PC-9 (cell line): ENCODE results near the gene CSNK2A1. TPM values are rescaled to one million over a fixed set of nuclear protein-coding genes. Genes with fewer than 3 reads are reported as not detected.

Experiments
- BruUV-seq: library from RNA; stranded (reverse); fragments of 400-500 nt; replicated peaks from 2 replicates; lab custom pipeline; 2021; lab: Mats Ljungman, UMichigan
- CTCF ChIA-PET: fragments of 300-600 bp; sonication (Branson Sonifier 250); formaldehyde crosslinking; loops from one replicate; lab custom pipeline; 2022; ENCODE audit warnings: antibody characterized with exemption; lab: Charles Lee
- POLR2A ChIA-PET: fragments of 300-600 bp; sonication (Branson Sonifier 250); formaldehyde crosslinking; loops from one replicate; lab custom pipeline; 2022; ENCODE audit warnings: antibody characterized with exemption; ENCODE audit not compliant: unreplicated experiment; lab: Charles Lee
- DNase-seq, 2 experiments: peaks; one replicate each; pipeline versions ENCODE4 v3.0.0 to v3.0.0-alpha.2; 2015 to 2022; ENCODE audit warnings: mixed read lengths in 1 of 2
- H2AFZ ChIP-seq: fragments of 200-600 bp; sonication (generic); 2 replicates; pipeline ENCODE4 v1.8.1; 2017; ENCODE audit warnings: antibody characterized with exemption
- H3F3A ChIP-seq: fragments of 200-600 bp; sonication (generic); 2 replicates; pipeline ENCODE4 v1.8.1; 2017; ENCODE audit warnings: antibody characterized with exemption, mild to moderate bottlenecking, low read depth; ENCODE audit not compliant: insufficient read depth
- H3K27ac ChIP-seq: fragments of 200-600 bp; sonication (generic); 2 replicates; pipeline ENCODE4 v1.6.1; 2016; ENCODE audit warnings: mixed run types
- H3K27me3 ChIP-seq: fragments of 200-600 bp; sonication (generic); 2 replicates; pipeline ENCODE4 v1.6.1; 2016; ENCODE audit warnings: low read depth, mixed run types; ENCODE audit not compliant: insufficient read depth
- H3K36me3 ChIP-seq: fragments of 200-600 bp; sonication (generic); 2 replicates; pipeline ENCODE4 v1.6.1; 2016; ENCODE audit warnings: low read depth, mixed run types
- H3K4me1 ChIP-seq: fragments of 200-600 bp; sonication (generic); replicated peaks from 2 replicates; pipeline ENCODE4 v1.6.1; 2016; ENCODE audit warnings: mixed run types; ENCODE audit not compliant: insufficient read depth
- H3K4me2 ChIP-seq: fragments of 200-600 bp; sonication (generic); 2 replicates; pipeline ENCODE4 v1.6.1; 2017; ENCODE audit warnings: mixed run types
- H3K4me3 ChIP-seq: fragments of 200-600 bp; sonication (generic); 2 replicates; pipeline ENCODE4 v1.6.1; 2016; ENCODE audit warnings: mixed run types
- H3K79me2 ChIP-seq: fragments of 200-600 bp; sonication (generic); 2 replicates; pipeline ENCODE4 v1.6.1; 2017; ENCODE audit warnings: low read depth, mixed run types
- H3K9me2 ChIP-seq: fragments of 200-600 bp; sonication (generic); 2 replicates; pipeline ENCODE4 v1.8.1; 2017; ENCODE audit warnings: mild to moderate bottlenecking; ENCODE audit not compliant: insufficient read depth
- H3K9me3 ChIP-seq: fragments of 200-600 bp; sonication (generic); 2 replicates; pipeline ENCODE4 v1.8.1; 2016; ENCODE audit warnings: low read depth; ENCODE audit not compliant: insufficient read depth
- H4K20me1 ChIP-seq: fragments of 200-600 bp; sonication (generic); 2 replicates; pipeline ENCODE4 v1.8.1; 2017; ENCODE audit not compliant: insufficient read depth
- CTCF ChIP-seq: fragments of 200-600 bp; sonication (generic); conservative IDR thresholded peaks from 2 replicates; pipeline ENCODE4 v1.6.1; 2017; ENCODE audit warnings: mixed run types, antibody characterized with exemption, mild to moderate bottlenecking, moderate library complexity
- EZH2 ChIP-seq: fragments of 200-600 bp; sonication (generic); IDR thresholded peaks from 2 replicates; pipeline ENCODE4 v1.8.0; 2017; ENCODE audit warnings: antibody characterized with exemption, low read depth
- intact Hi-C: fragments of 100-400 bp; cut with micrococcal nuclease; formaldehyde crosslinking; loops from one replicate; pipeline ENCODE4 v1.10.0; 2022; ENCODE audit not compliant: unreplicated experiment
- total RNA-seq: library from RNA; stranded (reverse); gene quantifications from 2 replicates; pipeline ENCODE4 v1.2.3, GENCODE V29; 2021

Gene CSNK2A1
- total RNA-seq, 1 experiment from 2014 or later = 222 TPM

GRCh38 chr20:426566-426965, 117.0 kb downstream of the CSNK2A1 start:
- POLR2A ChIA-PET = no interaction called here

More at GRCh38 chr20:426566-426965, 117.0 kb downstream of the CSNK2A1 start:
- Histone ChIP-seq H3K36me3 (peaks cover 10% of the 10 kb centered on the region; the same call in 1 of the 2 replicates), H4K20me1 (0 out of 2 replicates have a peak, but pooled peaks cover 5% of the 10 kb centered on the region), H3K27me3 (no peaks in the 10 kb centered on the region), H3K27ac (no peak overlapping the region), H3K9me2 (no peaks in the 10 kb centered on the region), H3K4me3 (no peak overlapping the region), H2AFZ (no peak overlapping the region), H3K4me1 (no peaks in the 10 kb centered on the region), H3K79me2 (no peaks in the 10 kb centered on the region), H3F3A (peaks cover 38% of the 10 kb centered on the region), H3K4me2 (no peak overlapping the region), H3K9me3 (no peaks in the 10 kb centered on the region)
- no peak for DNase-seq
- TF ChIP-seq CTCF (no peak), EZH2 (no peak)
- CTCF ChIA-PET = interaction anchor here (0.6 kb wide), 1 partner anchor 579 kb away, joined by 3 read pairs; no protein-coding TSS in a partner anchor
- BruUV-seq = no TSS peak
- intact Hi-C loops = no loop called here

Other genes with a start within 250 kb of the CSNK2A1 start
- 16.0 and 17.7 TPM in 2 replicates for gene ZCCHC3, start 246.2 kb downstream of the CSNK2A1 start, total RNA-seq
- gene SOX12, start 218.2 kb downstream of the CSNK2A1 start, total RNA-seq = 49.5 and 57.1 TPM in 2 replicates
- gene NRSN2, start 196.7 kb downstream of the CSNK2A1 start, total RNA-seq = 15.0 and 16.5 TPM in 2 replicates
- 81.0 and 82.0 TPM in 2 replicates for gene TRIB3, start 163.0 kb downstream of the CSNK2A1 start, total RNA-seq
- gene RBCK1, start 135.5 kb downstream of the CSNK2A1 start, total RNA-seq = 176 and 212 TPM in 2 replicates
- 27.8 and 32.8 TPM in 2 replicates for gene TBC1D20, start 81.3 kb downstream of the CSNK2A1 start, total RNA-seq
- not detected in 2 replicates for gene TCF15, start 66.5 kb upstream of the CSNK2A1 start, total RNA-seq
- 167 and 204 TPM in 2 replicates for gene SRXN1, start 109.4 kb upstream of the CSNK2A1 start, total RNA-seq
- gene SCRT2, start 132.0 kb upstream of the CSNK2A1 start, total RNA-seq = not detected in 2 replicates
- gene SLC52A3, start 224.7 kb upstream of the CSNK2A1 start, total RNA-seq = 6.9 and 7.2 TPM in 2 replicates